Stimulated activated naive CD4-positive, alpha-beta T cell (primary cell): Measurements from ENCODE around the gene ACYP2.
"Not testable (repeated sequence)": the region's sequence is repeated elsewhere in the genome, so short reads cannot be mapped to it uniquely, and the experiment has no call there.

Source experiments
- DNase-seq, 6 experiments: peaks; one replicate each; lab custom pipeline; 2025; lab: John Stamatoyannopoulos, UW

Gene ACYP2

GRCh38 chr2:54099370-54099769 is 16.0 kb upstream of the ACYP2 start:
- DNase-seq: no peak

GRCh38 chr2:54099829-54100585 is 15.4 kb upstream of the ACYP2 start:
- DNase-seq: no peak

- no peak for DNase-seq
Observed at GRCh38 chr2:54100772-54101171, 14.6 kb upstream of the ACYP2 start.

- peak in 3 of 6 experiments; percentile 4 to 20 (median 14) for DNase-seq
Observed at GRCh38 chr2:54103454-54104314, 11.7 kb upstream of the ACYP2 start.

GRCh38 chr2:54106631-54107454 is 8.6 kb upstream of the ACYP2 start:
- DNase-seq: peak; percentile 3 to 61 (median 22)

GRCh38 chr2:54107455-54107764 is 8.0 kb upstream of the ACYP2 start:
- DNase-seq: no peak

GRCh38 chr2:54107903-54108615 is 7.4 kb upstream of the ACYP2 start:
- no peak for DNase-seq

GRCh38 chr2:54109848-54110247 is 5.6 kb upstream of the ACYP2 start:
- no peak for DNase-seq

- not testable (repeated sequence) for DNase-seq
Observed at GRCh38 chr2:54114479-54114878, 936 bp upstream of the ACYP2 start.

GRCh38 chr2:54114936-54115283 is 505 bp upstream of the ACYP2 start:
- no peak for DNase-seq

GRCh38 chr2:54116598-54116997 is 1.2 kb downstream of the ACYP2 start:
- not testable (repeated sequence) for DNase-seq

- no peak for DNase-seq
Observed at GRCh38 chr2:54120950-54121349, 5.5 kb downstream of the ACYP2 start.

- no peak for DNase-seq
Observed at GRCh38 chr2:54122171-54122935, 6.9 kb downstream of the ACYP2 start.

- no peak for DNase-seq
Observed at GRCh38 chr2:54122939-54123338, 7.5 kb downstream of the ACYP2 start.

GRCh38 chr2:54127174-54127573 is 11.8 kb downstream of the ACYP2 start:
- DNase-seq: not testable (repeated sequence)

GRCh38 chr2:54133056-54133455 is 17.6 kb downstream of the ACYP2 start:
- no peak for DNase-seq

- DNase-seq: no peak
Observed at GRCh38 chr2:54139210-54139609, 23.8 kb downstream of the ACYP2 start.

GRCh38 chr2:54143780-54144179 is 28.4 kb downstream of the ACYP2 start:
- DNase-seq: no peak

- DNase-seq: no peak
Observed at GRCh38 chr2:54148391-54148790, 33.0 kb downstream of the ACYP2 start.

GRCh38 chr2:54149638-54150441 is 34.4 kb downstream of the ACYP2 start:
- no peak for DNase-seq
